IPS-15b (cell line): ENCODE data around the gene LNPEP.

ENCODE experiments used
- H3K27me3 ChIP-seq: one replicate; pipeline ENCODE4 v1.6.1; 2013; ENCODE audit warnings: low read length; ENCODE audit not compliant: control insufficient read depth, insufficient read depth
- H3K36me3 ChIP-seq: one replicate; pipeline ENCODE4 v1.6.1; 2013; ENCODE audit warnings: low read length; ENCODE audit not compliant: control insufficient read depth, insufficient read depth
- H3K4me1 ChIP-seq: one replicate; pipeline ENCODE4 v1.6.1; 2013; ENCODE audit warnings: mild to moderate bottlenecking, low read length; ENCODE audit not compliant: control insufficient read depth, insufficient read depth
- H3K4me3 ChIP-seq: one replicate; pipeline ENCODE4 v1.5.1; 2013; ENCODE audit warnings: low read depth, low read length
- H3K9ac ChIP-seq: one replicate; pipeline ENCODE4 v1.6.1; 2013; ENCODE audit warnings: low read depth, mild to moderate bottlenecking, low read length
- H3K9me3 ChIP-seq: one replicate; pipeline ENCODE4 v1.6.1; 2013; ENCODE audit warnings: mild to moderate bottlenecking, low read length; ENCODE audit not compliant: control insufficient read depth, insufficient read depth

The LNPEP gene

DNA sequence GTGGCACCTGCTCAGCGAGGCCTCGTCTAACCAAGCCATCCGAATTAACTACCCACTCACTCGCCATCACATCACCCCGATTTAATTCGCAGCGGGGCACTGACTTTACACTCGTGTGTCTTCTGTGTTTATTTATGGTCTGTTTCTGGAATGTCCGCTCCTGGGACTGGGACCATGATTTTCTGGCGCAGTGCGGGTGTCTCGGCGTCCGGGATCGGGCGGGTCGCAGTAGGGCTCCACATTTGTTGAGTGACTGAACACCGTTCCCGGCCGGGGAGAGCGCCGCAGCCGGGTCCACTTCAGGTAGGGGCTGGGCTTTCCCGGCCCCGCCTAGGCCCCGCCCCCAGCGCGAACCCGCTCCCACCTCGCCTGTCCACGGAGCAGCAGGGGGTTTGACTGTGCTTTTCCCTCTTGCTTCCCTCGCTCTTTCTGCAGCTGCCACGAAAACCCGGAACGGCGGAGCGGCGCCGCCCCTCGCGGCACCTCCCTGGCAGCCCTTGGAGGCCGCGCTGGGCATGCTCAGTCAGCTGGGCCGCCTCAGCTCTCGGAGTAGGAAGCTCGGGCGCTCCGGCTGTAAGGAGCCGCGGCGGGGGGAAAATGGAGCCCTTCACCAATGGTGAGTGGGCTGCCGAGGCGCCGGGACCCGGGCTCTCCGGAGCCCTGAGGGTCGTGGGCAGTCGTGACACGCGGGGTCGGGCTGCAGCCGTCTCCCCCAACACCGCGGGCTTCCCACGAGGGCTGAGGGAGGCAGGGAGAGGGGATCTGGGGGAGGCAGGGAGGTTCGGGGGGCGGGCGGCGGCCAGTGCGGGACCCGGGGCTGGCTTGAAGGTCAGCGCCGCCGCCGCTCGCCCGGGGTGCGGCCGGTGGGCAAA lies at the start of gene LNPEP:
Gene LNPEP, plus strand, starts transcription at position 522 of the 872 bp plus-strand sequence. Its CDS starts 76 bp downstream, at position 598.
- Histone ChIP-seq H3K9me3 (no peaks in the 10 kb centered on the region), H3K27me3 (peaks cover 9% of the 10 kb centered on the region), H3K9ac (peak within 1 kb of the TSS; percentile 87), H3K36me3 (no peaks in the 10 kb centered on the region), H3K4me3 (peak within 1 kb of the TSS; percentile 99), H3K4me1 (peaks cover 2% of the 10 kb centered on the region)

DNA sequence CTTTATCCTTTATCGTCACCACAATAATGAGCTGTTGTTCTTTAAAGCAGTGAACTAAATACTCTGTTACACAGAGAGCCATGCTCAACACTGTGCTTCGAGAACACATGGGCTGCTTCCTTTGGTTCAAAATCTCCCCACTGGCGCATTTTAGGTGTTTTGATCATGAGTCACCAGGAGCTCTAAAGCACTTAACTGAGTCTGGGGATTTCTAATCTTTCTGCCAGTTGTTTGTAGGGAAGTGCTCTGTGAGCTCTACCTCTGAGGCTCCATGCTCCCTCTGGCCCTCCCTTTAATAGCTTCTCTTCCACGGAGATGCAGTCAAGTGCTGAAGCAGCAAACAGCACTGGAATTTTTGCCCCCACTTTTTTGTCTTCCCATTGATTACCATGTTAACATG lies 42.5 kb upstream of the LNPEP start:
- Histone ChIP-seq H3K4me1 (no peaks in the 10 kb centered on the region), H3K27me3 (no peaks in the 10 kb centered on the region), H3K9me3 (no peaks in the 10 kb centered on the region), H3K9ac (no peak overlapping the region), H3K4me3 (no peak overlapping the region), H3K36me3 (no peaks in the 10 kb centered on the region)

DNA sequence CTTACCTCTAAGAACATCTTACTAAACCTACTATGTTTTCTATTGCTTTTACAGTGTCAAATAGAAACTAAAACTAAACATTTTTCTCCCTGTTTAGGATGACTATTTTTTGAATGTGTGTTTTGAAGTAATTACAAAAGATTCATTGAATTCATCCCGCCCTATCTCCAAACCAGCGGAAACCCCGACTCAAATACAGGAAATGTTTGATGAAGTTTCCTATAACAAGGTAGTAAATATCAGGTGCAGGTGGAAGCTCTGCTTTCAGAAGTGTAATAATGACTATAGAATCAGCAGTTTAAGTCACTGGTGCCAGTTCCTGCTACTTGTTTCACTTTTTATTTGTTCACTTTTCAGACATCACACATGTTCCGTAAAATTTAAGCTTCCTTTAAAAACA lies 39.6 kb upstream of the LNPEP start:
- Histone ChIP-seq H3K9me3 (no peaks in the 10 kb centered on the region), H3K36me3 (no peaks in the 10 kb centered on the region), H3K4me1 (no peaks in the 10 kb centered on the region), H3K4me3 (no peak overlapping the region), H3K27me3 (no peaks in the 10 kb centered on the region), H3K9ac (no peak overlapping the region)

DNA sequence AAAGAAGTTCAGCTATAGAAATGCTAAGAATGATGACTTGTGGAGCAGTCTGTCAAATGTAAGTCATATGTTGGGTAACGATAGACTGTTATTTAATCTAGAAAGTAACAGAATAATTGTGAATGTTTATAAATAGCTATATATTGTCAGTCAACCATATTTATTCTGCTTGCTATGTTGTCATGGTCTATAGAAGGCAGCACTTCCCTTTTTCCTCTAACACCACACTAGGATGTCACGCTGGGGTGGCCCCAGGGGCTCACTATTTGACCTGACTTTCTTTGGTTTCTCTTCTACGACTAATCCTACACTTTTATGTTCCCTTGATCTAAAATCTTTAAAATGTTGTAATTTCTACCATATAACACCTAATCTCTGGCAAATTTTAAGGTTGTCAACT lies 39.1 kb upstream of the LNPEP start:
- H3K9ac ChIP-seq: no peak overlapping the region
- H3K9me3 ChIP-seq: no peaks in the 10 kb centered on the region
- H3K27me3 ChIP-seq: no peaks in the 10 kb centered on the region
- no peak overlapping the region for H3K4me3 ChIP-seq
- no peaks in the 10 kb centered on the region for H3K4me1 ChIP-seq
- H3K36me3 ChIP-seq: no peaks in the 10 kb centered on the region

DNA sequence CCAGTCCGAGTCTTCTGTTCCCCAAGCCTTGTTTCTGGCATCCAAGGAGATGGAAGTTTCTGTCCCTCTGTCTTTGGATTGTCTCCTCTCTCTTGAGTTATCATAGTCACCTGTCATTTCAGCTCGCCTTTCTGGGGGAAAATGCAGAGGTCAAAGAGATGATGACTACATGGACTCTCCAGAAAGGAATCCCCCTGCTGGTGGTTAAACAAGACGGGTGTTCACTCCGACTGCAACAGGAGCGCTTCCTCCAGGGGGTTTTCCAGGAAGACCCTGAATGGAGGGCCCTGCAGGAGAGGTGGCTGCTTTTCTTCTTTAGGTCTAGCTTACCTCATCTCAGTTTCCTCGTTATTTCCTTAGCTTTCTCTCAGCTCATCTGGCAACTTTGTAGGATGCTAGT lies 34.5 kb upstream of the LNPEP start:
- Histone ChIP-seq H3K4me3 (no peak overlapping the region), H3K4me1 (no peaks in the 10 kb centered on the region), H3K36me3 (no peaks in the 10 kb centered on the region), H3K9me3 (no peaks in the 10 kb centered on the region), H3K9ac (no peak overlapping the region), H3K27me3 (no peaks in the 10 kb centered on the region)

DNA sequence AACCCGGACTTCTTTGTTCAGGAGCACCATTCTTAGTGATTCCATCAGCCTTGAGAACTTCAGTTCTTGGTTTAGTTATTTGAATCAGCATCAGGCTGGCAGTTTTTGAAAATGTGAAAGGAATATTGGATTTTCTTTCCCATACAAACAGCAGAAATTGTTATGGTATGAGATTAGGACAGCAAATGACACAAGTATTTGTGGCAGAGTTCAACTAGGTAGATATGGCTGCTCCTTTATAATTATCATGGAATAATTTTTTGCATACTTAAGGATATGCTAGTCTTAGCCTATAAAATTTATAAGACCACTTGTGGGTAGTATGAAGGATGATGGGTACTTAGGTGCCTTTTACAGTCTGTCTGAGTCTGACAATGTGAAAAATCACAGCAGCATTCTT lies 34.0 kb upstream of the LNPEP start:
- Histone ChIP-seq H3K36me3 (no peaks in the 10 kb centered on the region), H3K4me1 (no peaks in the 10 kb centered on the region), H3K27me3 (no peaks in the 10 kb centered on the region), H3K9ac (no peak overlapping the region), H3K9me3 (no peaks in the 10 kb centered on the region), H3K4me3 (no peak overlapping the region)

DNA sequence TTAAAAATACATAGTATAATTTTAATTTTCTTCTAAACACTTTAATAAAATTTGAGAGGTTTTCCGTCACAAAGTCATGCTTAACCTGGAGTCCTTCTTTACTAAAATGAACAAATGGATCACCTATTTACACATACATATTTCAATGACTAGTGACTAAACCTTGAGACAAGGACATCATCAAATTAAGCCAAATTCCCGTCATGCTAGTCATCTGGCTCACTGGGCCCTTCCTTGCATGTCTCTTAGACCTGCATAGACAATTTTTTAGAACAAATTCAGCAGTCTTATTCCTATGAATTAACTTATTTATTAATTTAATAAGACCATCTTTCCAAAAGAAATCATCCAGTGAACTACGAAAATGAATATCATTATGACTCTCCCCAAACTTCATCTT lies 33.0 kb upstream of the LNPEP start:
- no peak overlapping the region for H3K4me3 ChIP-seq
- no peak overlapping the region for H3K9ac ChIP-seq
- H3K9me3 ChIP-seq: no peaks in the 10 kb centered on the region
- H3K36me3 ChIP-seq: no peaks in the 10 kb centered on the region
- no peaks in the 10 kb centered on the region for H3K4me1 ChIP-seq
- no peaks in the 10 kb centered on the region for H3K27me3 ChIP-seq

DNA sequence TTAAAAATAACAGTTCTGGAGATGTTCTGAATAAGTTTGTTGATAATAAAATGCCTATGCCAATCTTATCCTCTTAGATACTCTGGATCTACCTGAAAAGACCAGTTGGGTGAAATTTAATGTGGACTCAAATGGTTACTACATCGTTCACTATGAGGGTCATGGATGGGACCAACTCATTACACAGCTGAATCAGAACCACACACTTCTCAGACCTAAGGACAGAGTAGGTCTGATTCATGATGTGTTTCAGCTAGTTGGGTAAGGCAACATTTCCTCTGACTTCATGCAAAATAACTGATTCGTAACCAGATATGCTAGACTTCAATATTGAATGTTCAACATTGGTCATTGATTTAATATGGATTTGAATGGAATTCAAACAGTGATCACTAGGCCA lies 32.6 kb upstream of the LNPEP start:
- Histone ChIP-seq H3K4me3 (no peak overlapping the region), H3K36me3 (no peaks in the 10 kb centered on the region), H3K9me3 (no peaks in the 10 kb centered on the region), H3K9ac (no peak overlapping the region), H3K4me1 (no peaks in the 10 kb centered on the region), H3K27me3 (no peaks in the 10 kb centered on the region)

DNA sequence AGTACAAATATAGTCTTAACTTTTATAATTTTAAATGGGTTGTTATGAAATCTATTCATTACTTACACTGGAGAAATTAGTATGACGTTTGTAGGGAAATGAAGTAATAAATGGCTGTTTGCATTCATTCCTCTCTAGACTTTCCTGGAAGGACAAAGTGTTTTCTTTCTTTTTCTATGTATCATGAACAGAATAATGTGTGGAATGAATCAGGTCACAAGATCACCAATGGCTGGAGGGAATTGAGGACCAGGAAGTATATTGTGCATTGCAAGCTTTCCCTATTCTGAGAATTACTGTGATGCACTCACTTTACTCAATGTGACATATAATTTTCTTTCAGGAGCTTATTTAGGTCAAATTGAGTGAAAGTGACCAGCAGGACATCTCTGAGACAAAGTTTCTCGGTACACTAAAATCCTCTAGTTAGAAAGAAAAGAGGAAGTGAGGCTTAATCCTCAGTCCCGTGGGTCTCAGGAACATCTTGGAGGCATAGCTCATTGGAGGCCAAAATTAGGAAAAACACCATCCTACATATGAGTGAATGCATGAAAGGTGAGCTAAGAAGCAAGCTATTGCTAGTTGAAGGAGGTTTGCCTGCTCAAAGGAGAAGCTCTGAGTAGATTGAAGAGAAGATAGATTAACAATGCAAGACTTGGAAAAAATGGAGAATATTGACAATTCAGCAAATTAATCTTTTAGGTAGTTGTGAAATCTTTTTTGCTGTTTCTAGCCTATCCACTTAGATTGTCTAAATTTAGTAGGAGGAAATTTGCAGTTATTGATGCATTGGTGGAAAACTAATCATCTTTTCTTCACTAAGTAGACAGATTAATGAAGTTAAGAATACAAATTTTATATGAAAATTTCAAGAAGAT lies 31.6 kb upstream of the LNPEP start:
- no peaks in the 10 kb centered on the region for H3K36me3 ChIP-seq
- H3K4me3 ChIP-seq: no peak overlapping the region
- H3K27me3 ChIP-seq: no peaks in the 10 kb centered on the region
- no peaks in the 10 kb centered on the region for H3K4me1 ChIP-seq
- H3K9me3 ChIP-seq: no peaks in the 10 kb centered on the region
- no peak overlapping the region for H3K9ac ChIP-seq

DNA sequence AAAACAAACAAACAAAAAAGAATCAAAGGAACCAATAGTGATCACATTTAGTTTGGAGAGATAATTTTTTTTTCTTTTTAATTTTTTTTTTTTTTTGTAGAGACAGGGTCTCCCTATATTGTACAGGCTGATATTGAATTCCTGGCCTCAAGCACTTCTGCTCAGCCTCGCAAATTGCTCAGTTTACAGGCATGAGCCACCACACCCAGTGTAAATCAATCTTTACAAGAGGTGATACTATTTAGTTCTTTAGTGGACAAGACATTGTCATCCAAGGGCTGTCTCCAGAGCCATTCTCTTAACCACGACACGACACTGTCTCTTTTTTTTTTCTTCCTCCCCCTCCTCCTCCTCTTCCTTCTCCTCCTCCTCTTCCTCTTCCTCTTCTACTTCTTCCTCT lies 30.0 kb upstream of the LNPEP start:
- H3K27me3 ChIP-seq: no peaks in the 10 kb centered on the region
- H3K36me3 ChIP-seq: no peaks in the 10 kb centered on the region
- no peak overlapping the region for H3K4me3 ChIP-seq
- H3K9me3 ChIP-seq: no peaks in the 10 kb centered on the region
- H3K4me1 ChIP-seq: no peaks in the 10 kb centered on the region
- H3K9ac ChIP-seq: no peak overlapping the region

DNA sequence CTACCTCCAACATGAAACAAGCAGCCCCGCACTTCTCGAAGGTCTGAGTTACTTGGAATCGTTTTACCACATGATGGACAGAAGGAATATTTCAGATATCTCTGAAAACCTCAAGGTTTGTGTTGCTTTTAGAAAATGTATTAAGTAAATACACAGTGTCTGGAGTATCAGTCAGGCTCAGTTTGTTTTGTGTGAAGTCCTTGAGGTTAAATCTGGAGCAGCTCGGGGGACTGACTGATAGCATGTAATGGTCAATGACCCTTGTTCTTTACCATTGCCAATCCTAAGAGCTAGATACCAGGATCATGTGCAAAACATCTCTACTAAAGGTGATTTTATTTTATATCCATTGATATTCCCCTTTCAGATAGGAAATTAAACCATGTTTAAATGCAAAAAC lies 26.9 kb upstream of the LNPEP start:
- no peak overlapping the region for H3K4me3 ChIP-seq
- no peaks in the 10 kb centered on the region for H3K4me1 ChIP-seq
- no peaks in the 10 kb centered on the region for H3K9me3 ChIP-seq
- no peak overlapping the region for H3K9ac ChIP-seq
- no peaks in the 10 kb centered on the region for H3K36me3 ChIP-seq
- no peaks in the 10 kb centered on the region for H3K27me3 ChIP-seq

DNA sequence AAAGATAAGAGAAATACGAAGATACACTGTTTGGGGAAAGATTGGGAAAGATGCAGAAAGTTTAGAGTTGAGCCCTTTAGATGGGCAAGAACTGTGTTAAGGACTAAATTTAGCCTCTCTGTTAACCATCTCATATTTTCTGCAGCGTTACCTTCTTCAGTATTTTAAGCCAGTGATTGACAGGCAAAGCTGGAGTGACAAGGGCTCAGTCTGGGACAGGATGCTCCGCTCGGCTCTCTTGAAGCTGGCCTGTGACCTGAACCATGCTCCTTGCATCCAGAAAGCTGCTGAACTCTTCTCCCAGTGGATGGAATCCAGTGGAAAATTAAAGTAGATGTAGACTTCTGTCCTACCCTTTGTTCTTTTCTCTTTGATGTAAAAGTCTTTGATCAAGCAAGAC lies 26.4 kb upstream of the LNPEP start:
- no peak overlapping the region for H3K9ac ChIP-seq
- no peaks in the 10 kb centered on the region for H3K4me1 ChIP-seq
- H3K9me3 ChIP-seq: no peaks in the 10 kb centered on the region
- no peaks in the 10 kb centered on the region for H3K36me3 ChIP-seq
- H3K27me3 ChIP-seq: no peaks in the 10 kb centered on the region
- H3K4me3 ChIP-seq: no peak overlapping the region
